NCI-H2107 treated with DMSO at 0.1 percent for 48 hours (cell line): ENCODE measurements around the gene SAP25.

Experiments
- DNase-seq: peaks from one replicate; lab custom pipeline; 2025; ENCODE audit not compliant: unreplicated experiment; lab: John Stamatoyannopoulos, UW

The SAP25 gene

GRCh38 chr7:100598425-100598824 is 24.7 kb upstream of the SAP25 start:
- DNase-seq = no peak

GRCh38 chr7:100595188-100595587 is 21.5 kb upstream of the SAP25 start:
- DNase-seq = no peak

DNA sequence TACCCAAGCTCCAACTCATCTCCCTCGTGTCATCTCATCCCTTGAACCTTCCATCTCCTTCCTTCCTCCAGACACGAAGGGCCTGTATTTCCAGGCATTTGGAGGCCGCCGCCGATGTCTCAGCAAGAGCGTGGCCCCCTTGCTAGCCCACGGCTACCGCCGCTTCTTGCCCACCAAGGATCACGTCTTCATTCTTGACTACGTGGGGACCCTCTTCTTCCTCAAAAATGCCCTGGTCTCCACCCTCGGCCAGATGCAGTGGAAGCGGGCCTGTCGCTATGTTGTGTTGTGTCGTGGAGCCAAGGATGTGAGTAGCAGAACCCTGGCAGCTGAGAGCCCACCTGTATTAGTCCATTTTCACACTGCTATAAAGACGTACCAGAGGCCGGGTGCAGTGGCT is 17.9 kb upstream of the SAP25 start:
- DNase-seq = no peak

DNA sequence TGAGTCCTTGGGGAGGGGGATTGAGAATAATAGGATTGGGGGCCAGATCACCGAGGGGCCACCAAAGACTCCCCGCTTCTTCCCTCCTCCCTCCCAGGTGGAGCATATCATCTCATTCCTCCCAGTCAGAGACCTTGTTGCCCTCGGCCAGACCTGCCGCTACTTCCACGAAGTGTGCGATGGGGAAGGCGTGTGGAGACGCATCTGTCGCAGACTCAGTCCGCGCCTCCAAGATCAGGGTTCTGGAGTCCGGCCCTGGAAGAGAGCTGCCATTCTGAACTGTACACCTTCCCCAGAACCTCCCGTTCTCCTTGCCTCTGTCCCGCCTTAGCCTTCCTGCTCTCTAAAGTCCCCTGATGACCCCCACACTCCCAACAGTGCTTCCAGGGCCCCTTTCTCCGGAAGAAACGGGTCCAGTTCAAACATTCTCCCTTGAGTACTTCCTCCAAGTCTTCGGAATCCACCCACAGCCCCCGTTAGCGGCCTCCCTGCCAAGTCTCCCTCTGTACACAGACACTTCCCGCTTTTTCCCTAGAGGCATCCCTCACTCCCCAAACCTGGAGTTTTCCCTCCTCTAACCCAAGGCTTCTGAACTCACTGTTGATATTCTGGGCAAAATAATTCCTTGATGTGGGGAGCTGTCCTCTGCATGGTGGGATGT is 16.5 kb upstream of the SAP25 start:
- no peak for DNase-seq

GRCh38 chr7:100589341-100589947 is 15.7 kb upstream of the SAP25 start:
- DNase-seq = no peak

DNA sequence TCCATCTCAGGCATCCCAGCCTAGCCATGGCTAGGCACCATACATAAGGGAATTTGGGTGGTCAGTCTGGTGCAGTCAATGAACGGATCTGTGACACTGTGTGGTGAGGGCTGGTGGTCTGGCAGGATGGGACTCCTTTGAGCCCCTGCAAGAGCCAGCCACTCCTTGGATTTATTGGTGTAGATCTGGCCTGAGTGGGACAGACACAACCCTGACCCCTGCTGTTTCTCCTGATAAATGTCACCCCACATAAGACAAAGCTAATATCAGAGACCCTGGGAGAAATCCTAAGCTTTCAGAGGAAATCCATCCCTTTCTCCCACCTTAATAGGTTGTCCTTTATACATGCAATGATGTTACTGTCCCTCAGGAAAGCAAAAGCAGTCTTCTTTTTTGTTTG is 14.7 kb upstream of the SAP25 start:
- no peak for DNase-seq

- peak; percentile 99 for DNase-seq
Observed at GRCh38 chr7:100586266-100587025, 12.7 kb upstream of the SAP25 start, which contains the start of gene FBXO24. Gene FBXO24 (plus strand): TSS chr7:100586328. CDS start chr7:100586626, 298 bp downstream.

GRCh38 chr7:100585511-100586265 is 12.0 kb upstream of the SAP25 start, which contains the start of gene LRCH4:
Gene LRCH4 (minus strand): TSS chr7:100586129. CDS start chr7:100586100, 29 bp downstream.
- peak; percentile 32 for DNase-seq

- peak; percentile 25 for DNase-seq
Observed at GRCh38 chr7:100584683-100585510, 11.2 kb upstream of the SAP25 start.

DNA sequence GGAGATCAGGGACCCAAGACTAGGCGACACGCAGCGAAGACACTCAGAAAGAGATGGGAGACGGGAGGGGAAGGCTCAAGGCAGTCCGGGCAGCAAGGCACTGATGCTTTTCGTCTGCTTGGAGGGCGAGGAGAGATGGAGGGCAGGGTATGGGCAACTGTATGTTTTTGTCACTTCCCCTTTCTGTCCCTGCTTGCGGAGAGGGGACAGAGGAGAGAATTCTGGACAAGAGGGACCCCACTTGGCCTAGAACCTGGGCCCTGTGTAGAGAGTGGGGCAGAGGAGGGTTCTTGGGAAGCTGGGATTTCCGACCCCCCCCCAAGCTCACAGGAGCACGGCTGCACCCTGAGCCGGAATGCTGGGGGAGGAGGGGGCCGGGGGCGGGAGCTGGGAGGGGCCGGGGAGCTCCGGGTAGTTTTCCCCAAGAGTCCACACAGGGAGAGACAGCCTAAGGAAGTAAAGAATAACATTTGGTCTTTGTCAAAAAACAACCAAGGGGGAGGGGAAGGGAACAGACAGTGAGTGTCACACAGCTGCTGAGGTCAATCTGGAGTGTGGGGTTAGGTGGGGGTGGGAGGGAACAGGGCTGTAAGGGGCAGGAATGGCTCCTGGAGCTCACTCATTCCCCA is 10.5 kb upstream of the SAP25 start:
- no peak for DNase-seq

DNA sequence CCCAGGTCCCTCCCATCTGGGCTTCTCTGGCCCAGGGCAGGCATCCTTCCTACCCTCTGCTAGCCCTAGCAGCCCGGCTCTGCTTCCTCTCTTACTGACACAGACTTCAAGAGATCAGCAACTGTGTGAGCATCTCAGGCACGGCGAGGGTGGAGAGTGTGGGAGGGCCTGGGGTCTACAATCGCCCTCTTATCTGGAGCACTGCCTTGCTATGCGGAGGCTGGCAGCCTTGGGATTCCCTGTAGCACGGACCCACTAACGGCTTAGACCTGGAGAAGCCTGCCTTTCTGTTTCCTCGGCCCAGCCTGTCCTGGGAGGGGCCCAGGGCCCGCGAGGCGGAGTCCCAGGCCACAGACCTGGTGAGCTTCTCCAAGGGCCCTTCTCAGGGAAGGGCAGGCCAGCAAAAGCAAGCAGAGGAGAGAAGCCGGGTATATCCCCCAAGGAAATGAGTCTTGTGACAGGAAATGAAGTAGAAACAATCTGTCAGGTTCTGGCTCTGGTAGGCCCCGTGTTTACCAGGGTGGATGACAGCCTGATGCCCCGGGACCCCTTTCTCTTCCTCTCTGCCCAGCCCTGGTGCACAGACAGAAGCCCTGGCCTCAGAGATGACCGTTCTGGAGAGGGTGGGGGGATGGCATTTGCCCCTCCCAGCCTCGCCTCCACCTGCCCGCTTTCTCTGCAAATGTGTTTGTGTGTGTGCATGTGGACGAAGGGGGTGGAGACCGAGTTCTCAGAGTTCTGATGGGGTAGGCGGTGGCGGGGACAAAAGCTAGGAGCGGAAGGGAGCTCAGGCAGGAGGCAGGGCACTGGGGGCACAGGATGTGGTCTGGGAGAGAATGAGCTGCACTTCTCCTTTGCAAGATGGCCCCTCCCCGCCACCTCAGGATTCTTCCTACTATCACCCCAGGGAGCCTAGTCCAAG is 9.7 kb upstream of the SAP25 start:
- DNase-seq = no peak

DNA sequence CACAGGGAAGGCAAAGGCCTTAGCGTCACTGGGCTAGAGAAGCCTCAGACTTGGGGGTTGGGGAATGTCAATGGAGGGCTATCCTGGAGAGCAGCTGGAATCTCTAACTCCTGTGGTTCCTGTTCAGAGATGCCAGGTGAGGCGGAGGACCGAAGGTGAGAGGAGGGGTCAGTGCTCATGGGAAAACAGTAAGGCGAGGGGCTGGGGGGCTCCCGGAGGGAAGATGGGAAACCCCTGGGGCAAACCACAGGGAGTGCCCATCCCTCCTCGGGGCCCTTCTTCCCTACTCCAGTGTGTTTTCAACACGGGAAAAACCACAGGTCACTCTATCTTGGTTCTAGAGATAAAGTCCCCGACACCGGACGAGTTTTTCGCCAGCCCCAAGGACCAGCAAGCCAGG is 8.9 kb upstream of the SAP25 start:
- DNase-seq = no peak

- no peak for DNase-seq
Observed at GRCh38 chr7:100582041-100582579, 8.4 kb upstream of the SAP25 start.

GRCh38 chr7:100580466-100581283 is 7.0 kb upstream of the SAP25 start:
- no peak for DNase-seq

GRCh38 chr7:100578246-100579183 is 4.8 kb upstream of the SAP25 start:
- no peak for DNase-seq

GRCh38 chr7:100577507-100577906 is 3.8 kb upstream of the SAP25 start:
- DNase-seq = no peak

DNA sequence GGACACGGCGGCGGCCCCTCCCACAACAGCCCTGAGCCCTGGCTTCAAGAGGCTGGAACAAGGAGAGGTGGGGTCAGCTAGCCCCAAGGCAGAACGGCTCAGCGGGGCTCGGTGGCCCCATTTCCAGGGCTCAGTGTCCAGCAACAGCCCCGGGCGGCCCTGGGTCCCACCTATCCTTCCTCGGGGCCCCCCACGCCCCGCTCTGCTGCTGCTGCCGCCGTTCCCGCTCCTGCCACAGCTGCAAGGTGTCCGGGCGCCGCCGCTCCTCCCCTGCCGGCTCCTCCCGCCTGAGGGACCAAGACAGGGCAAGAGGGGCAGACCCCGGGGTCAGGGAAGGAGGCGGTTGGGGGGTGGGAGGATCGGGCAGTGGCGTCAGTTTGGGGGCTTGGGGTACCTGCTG is 3.4 kb upstream of the SAP25 start:
- no peak for DNase-seq
